KMS-11 (cell line): ENCODE measurements around the gene MYO1E.
"Not testable (repeated sequence)": the region's sequence is repeated elsewhere in the genome, so short reads cannot be mapped to it uniquely, and the experiment has no call there.

Experiments
- H2AFZ ChIP-seq: fragments of 200-600 bp; sonication (generic); 2 replicates; pipeline ENCODE4 v1.6.1; 2016; ENCODE audit warnings: antibody characterized with exemption, mixed run types, low read depth
- H3K27ac ChIP-seq: fragments of 200-600 bp; sonication (generic); 2 replicates; pipeline ENCODE4 v1.6.1; 2016; ENCODE audit warnings: mild to moderate bottlenecking, mixed run types
- H3K27me3 ChIP-seq: fragments of 200-600 bp; sonication (generic); 2 replicates; pipeline ENCODE4 v1.6.1; 2017; ENCODE audit warnings: mild to moderate bottlenecking, low read depth, mixed run types, moderate library complexity; ENCODE audit not compliant: insufficient read depth
- H3K36me3 ChIP-seq: fragments of 200-600 bp; sonication (generic); 2 replicates; pipeline ENCODE4 v1.6.1; 2017; ENCODE audit warnings: mild to moderate bottlenecking, mixed run types; ENCODE audit not compliant: insufficient read depth
- H3K4me1 ChIP-seq: fragments of 200-600 bp; sonication (generic); 2 replicates; pipeline ENCODE4 v1.6.1; 2016; ENCODE audit warnings: mild to moderate bottlenecking, low read depth, mixed run types; ENCODE audit not compliant: poor library complexity, severe bottlenecking
- H3K4me2 ChIP-seq: fragments of 200-600 bp; sonication (generic); 2 replicates; pipeline ENCODE4 v1.7.0; 2016; ENCODE audit warnings: mild to moderate bottlenecking, mixed run types
- H3K4me3 ChIP-seq: fragments of 200-600 bp; sonication (generic); IDR thresholded peaks from 2 replicates; pipeline ENCODE4 v1.6.1; 2017; ENCODE audit warnings: low read depth, low read length, mixed read lengths; ENCODE audit not compliant: insufficient read depth
- H3K79me2 ChIP-seq: fragments of 200-600 bp; sonication (generic); 2 replicates; pipeline ENCODE4 v1.6.1; 2016; ENCODE audit warnings: low read depth, mixed run types; ENCODE audit not compliant: insufficient read depth
- H3K9ac ChIP-seq: fragments of 200-600 bp; sonication (generic); 2 replicates; pipeline ENCODE4 v1.6.1; 2016; ENCODE audit warnings: mild to moderate bottlenecking, mixed run types
- H4K20me1 ChIP-seq: fragments of 200-600 bp; sonication (generic); 2 replicates; pipeline ENCODE4 v1.6.1; 2016; ENCODE audit warnings: mild to moderate bottlenecking, mixed run types; ENCODE audit not compliant: insufficient read depth
- TF ChIP-seq, protein P1 (sequence below): fragments of 200-600 bp; sonication (generic); conservative IDR thresholded peaks from 2 replicates; pipeline ENCODE4 v1.6.1; 2017; ENCODE audit warnings: low read depth, mild to moderate bottlenecking, antibody characterized with exemption, low read length, moderate library complexity, mixed read lengths

MYO1E gene

DNA sequence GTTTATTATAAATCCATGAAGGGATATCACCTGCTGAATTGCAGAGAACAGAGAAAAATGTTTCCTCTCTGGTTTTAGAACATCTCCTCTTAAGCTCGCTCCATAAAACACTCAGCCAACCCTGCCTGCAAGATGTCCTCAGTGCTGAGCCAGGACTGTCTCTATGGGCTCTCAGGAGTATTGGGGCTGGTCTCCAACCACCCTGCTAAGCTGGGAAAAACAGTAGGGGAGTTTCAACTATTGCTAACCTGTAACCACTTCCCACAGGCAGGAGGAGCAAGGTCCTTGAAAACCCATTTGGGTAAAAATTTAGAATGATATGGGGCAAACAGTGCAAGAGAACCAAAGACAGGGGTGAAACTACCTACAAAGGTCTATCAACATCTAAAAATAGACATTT lies 34.3 kb downstream of the MYO1E start:
- H3K4me2 ChIP-seq = no peak overlapping the region
- no peaks in the 10 kb centered on the region for H3K79me2 ChIP-seq
- no peaks in the 10 kb centered on the region for H3K4me1 ChIP-seq
- TF ChIP-seq, protein P1, sequence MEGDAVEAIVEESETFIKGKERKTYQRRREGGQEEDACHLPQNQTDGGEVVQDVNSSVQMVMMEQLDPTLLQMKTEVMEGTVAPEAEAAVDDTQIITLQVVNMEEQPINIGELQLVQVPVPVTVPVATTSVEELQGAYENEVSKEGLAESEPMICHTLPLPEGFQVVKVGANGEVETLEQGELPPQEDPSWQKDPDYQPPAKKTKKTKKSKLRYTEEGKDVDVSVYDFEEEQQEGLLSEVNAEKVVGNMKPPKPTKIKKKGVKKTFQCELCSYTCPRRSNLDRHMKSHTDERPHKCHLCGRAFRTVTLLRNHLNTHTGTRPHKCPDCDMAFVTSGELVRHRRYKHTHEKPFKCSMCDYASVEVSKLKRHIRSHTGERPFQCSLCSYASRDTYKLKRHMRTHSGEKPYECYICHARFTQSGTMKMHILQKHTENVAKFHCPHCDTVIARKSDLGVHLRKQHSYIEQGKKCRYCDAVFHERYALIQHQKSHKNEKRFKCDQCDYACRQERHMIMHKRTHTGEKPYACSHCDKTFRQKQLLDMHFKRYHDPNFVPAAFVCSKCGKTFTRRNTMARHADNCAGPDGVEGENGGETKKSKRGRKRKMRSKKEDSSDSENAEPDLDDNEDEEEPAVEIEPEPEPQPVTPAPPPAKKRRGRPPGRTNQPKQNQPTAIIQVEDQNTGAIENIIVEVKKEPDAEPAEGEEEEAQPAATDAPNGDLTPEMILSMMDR = no peak
- no peak overlapping the region for H3K27ac ChIP-seq
- no peaks in the 10 kb centered on the region for H3K27me3 ChIP-seq
- no peaks in the 10 kb centered on the region for H4K20me1 ChIP-seq
- H3K4me3 ChIP-seq = no peak overlapping the region
- H3K36me3 ChIP-seq = no peaks in the 10 kb centered on the region
- H3K9ac ChIP-seq = no peak overlapping the region
- H2AFZ ChIP-seq = no peak overlapping the region

DNA sequence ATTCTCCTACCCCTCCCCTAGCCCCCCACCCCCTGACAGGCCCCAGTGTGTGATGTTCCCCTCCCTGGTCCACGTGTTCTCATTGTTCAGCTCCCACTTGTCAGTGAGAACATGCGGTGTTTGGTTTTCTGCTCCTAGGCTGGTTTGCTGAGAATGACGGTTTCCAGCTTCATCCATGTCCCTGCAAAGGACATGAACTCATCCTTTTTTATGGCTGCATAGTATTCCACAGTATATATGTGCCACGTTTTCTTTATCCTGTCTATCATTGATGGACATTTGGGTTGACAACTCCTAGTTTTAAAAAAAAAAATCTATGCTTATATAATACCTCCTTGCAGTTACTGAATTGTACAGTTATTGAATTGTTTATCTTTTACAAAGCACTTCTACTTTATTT lies 35.9 kb downstream of the MYO1E start:
- not testable (repeated sequence) for H3K4me1 ChIP-seq, H2AFZ ChIP-seq, H3K4me3 ChIP-seq, H4K20me1 ChIP-seq, H3K27me3 ChIP-seq, H3K36me3 ChIP-seq, H3K4me2 ChIP-seq, H3K9ac ChIP-seq, H3K27ac ChIP-seq, H3K79me2 ChIP-seq

DNA sequence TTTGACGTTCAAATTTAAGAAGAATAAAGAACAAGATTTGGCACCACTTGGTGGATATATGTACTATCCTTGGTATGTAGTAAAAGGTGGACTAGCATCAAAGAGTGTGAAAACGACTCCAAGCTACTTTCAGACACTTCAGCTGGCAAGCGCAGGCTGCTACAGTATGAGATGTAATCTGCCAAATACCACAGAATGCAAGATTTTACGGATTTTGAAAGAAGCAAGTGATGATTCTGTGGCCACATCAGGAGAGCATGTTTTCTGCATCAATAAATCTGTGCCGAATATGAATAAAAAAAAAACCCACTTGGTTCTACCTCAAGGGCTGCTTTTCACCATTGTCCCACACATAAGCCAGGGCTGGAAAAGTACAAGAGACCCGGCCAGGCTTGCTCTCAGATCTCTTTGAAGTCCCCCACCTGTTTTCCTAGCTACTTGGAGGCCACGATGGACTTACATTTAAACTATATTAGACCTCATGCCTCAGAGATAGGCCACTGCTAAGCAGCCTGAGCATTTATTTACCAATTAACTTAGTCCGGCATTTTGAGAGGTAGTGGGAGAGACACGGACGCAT lies 37.4 kb downstream of the MYO1E start:
- Histone ChIP-seq H3K9ac (no peak overlapping the region), H3K4me2 (no peak overlapping the region), H2AFZ (no peak overlapping the region), H3K27me3 (no peaks in the 10 kb centered on the region), H4K20me1 (no peaks in the 10 kb centered on the region), H3K4me3 (no peak overlapping the region), H3K36me3 (no peaks in the 10 kb centered on the region), H3K4me1 (no peaks in the 10 kb centered on the region), H3K79me2 (no peaks in the 10 kb centered on the region), H3K27ac (no peak overlapping the region)
- TF ChIP-seq, protein P1 = no peak

DNA sequence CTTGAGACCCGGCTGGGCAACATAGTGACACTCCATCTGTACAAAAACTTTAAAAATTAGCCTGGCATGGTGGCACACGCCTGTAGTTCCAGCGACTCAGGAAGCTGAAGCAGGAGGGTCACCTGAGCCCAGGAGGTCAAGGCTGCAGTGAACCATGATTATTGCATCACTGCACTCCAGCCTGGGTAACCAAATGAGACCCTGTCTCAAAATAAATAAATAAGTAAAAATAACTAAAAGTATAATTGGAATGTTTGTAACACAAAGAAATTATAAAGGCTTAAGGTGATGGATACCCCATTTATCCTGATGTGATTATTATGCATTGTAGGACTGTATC lies 38.6 kb downstream of the MYO1E start:
- Histone ChIP-seq H3K4me1 (no peaks in the 10 kb centered on the region), H3K27ac (no peak overlapping the region), H3K4me2 (no peak overlapping the region), H3K79me2 (no peaks in the 10 kb centered on the region), H3K27me3 (no peaks in the 10 kb centered on the region), H3K9ac (no peak overlapping the region), H3K4me3 (no peak overlapping the region), H4K20me1 (no peaks in the 10 kb centered on the region), H3K36me3 (no peaks in the 10 kb centered on the region), H2AFZ (no peak overlapping the region)
- TF ChIP-seq, protein P1 = no peak

DNA sequence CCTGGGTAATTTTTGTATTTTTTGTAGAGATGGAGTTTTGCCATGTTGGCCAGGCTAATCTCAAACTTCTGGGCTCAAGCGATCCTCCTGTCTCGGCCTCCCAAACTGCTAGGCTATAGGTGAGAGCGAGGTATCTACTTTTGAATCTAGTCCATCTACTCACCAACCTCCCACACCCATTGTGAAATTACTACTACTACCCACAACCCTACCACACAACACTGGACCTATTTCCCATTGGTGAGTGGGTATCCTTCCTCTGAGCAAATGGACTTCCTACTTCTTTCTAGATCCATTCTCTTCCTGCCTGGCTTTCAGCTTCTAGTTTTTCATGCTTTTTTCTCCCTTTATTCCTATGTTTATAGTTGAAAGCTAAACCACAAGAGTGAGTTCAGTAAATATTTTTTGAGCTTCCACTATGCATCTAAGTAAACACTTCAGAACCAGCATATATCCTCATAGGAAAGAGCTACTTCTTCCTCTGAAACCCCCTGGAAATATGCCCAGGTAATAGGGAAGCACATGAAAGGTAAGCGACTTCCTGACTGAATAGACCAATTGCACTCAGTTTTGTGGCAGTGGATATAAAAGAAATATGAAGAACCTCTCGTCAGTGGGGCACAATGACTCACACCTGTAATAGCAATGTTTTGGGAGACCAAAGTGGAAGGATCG lies 39.1 kb downstream of the MYO1E start:
- H2AFZ ChIP-seq = no peak overlapping the region
- no peak overlapping the region for H3K9ac ChIP-seq
- H3K4me1 ChIP-seq = no peaks in the 10 kb centered on the region
- H3K36me3 ChIP-seq = no peaks in the 10 kb centered on the region
- no peaks in the 10 kb centered on the region for H4K20me1 ChIP-seq
- H3K4me3 ChIP-seq = no peak overlapping the region
- H3K79me2 ChIP-seq = no peaks in the 10 kb centered on the region
- no peak overlapping the region for H3K4me2 ChIP-seq
- TF ChIP-seq, protein P1 = no peak
- H3K27me3 ChIP-seq = no peaks in the 10 kb centered on the region
- H3K27ac ChIP-seq = no peak overlapping the region
